ENCODE measurements around the gene CUL2.

DNA sequence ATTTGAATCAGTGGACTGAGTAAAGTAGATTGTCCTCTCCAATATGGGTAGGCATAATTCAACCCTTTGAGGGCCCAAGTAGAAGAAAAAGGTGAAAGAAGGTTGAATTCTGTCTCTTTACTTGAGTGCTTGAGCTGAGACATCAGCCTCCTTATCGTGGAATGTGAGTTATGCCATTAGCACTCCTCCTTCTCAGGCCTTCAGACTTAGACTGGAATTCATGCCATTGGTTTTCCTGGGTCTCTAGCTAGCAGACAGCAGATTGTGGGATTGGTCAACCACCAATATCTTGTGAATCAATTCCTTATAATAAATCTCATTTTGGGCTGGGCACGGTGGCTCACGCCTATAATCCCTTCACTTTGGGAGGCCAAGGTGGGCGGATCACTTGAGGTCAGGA is 89.2 kb downstream of the CUL2 start:
- TF ChIP-seq, protein P1, sequence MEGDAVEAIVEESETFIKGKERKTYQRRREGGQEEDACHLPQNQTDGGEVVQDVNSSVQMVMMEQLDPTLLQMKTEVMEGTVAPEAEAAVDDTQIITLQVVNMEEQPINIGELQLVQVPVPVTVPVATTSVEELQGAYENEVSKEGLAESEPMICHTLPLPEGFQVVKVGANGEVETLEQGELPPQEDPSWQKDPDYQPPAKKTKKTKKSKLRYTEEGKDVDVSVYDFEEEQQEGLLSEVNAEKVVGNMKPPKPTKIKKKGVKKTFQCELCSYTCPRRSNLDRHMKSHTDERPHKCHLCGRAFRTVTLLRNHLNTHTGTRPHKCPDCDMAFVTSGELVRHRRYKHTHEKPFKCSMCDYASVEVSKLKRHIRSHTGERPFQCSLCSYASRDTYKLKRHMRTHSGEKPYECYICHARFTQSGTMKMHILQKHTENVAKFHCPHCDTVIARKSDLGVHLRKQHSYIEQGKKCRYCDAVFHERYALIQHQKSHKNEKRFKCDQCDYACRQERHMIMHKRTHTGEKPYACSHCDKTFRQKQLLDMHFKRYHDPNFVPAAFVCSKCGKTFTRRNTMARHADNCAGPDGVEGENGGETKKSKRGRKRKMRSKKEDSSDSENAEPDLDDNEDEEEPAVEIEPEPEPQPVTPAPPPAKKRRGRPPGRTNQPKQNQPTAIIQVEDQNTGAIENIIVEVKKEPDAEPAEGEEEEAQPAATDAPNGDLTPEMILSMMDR (conservative IDR thresholded peaks at IDR 0.05 in 1 of 2, IDR thresholded peaks at IDR 0.05 in 1 of 2; ENCODE audit: extremely low read depth in 1 of 2, insufficient read depth in 1 of 2, low read depth in 1 of 2, low read length in 2 of 2): no peak
- TF ChIP-seq EZH2 (IDR thresholded peaks at IDR 0.05; ENCODE audit: borderline replicate concordance, low read length): no peak

All from mammary epithelial cell (primary cell).